ENCODE data around the gene RTL3. TPM values are rescaled to one million over a fixed set of nuclear protein-coding genes. Genes with fewer than 3 reads are reported as not detected.

RTL3 gene
- polyA plus RNA-seq, 4 donors, result 0.01 to 0.12 TPM; not detected in 2

GRCh38 chrX:78665342-78665741 lies 6.2 kb upstream of the RTL3 start:
- Histone ChIP-seq H3K4me3 (ENCODE audit: low read depth in 1 of 3, low read length in 3 of 3) (no peak overlapping the region), H3K27me3 (ENCODE audit: control insufficient read depth in 3 of 3, insufficient read depth in 3 of 3, low read length in 3 of 3) (no peaks in the 10 kb centered on the region), H3K36me3 (ENCODE audit: control insufficient read depth in 3 of 3, insufficient read depth in 2 of 3, low read depth in 1 of 3, low read length in 3 of 3) (no peaks in the 10 kb centered on the region), H3K9me3 (ENCODE audit: control insufficient read depth in 2 of 2, insufficient read depth in 1 of 2, low read depth in 1 of 2, low read length in 1 of 2) (no peaks in the 10 kb centered on the region), H3K27ac (ENCODE audit: low read depth in 1 of 3, low read length in 2 of 3) (no peak overlapping the region), H3K4me1 (ENCODE audit: control insufficient read depth in 3 of 3, insufficient read depth in 2 of 3, low read depth in 1 of 3, low read length in 2 of 3) (no peaks in the 10 kb centered on the region)
- DNase-seq (no peak), FAIRE-seq (no peak)

- WGBS, 3 donors, result 69 to 94% (median 93%) methylated on average over 3 of the region's 3 CpGs
- H3K9me3 ChIP-seq (ENCODE audit: control insufficient read depth in 2 of 2, insufficient read depth in 1 of 2, low read depth in 1 of 2, low read length in 1 of 2), result peaks cover 0 to 1% of the 10 kb centered on the region in 2 donors
- no peak for DNase-seq
- H3K4me1 ChIP-seq (ENCODE audit: control insufficient read depth in 3 of 3, insufficient read depth in 2 of 3, low read depth in 1 of 3, low read length in 2 of 3), result no peaks in the 10 kb centered on the region
- H3K4me3 ChIP-seq (ENCODE audit: low read depth in 1 of 3, low read length in 3 of 3), result no peak overlapping the region
- H3K27ac ChIP-seq (ENCODE audit: low read depth in 1 of 3, low read length in 2 of 3), result no peak overlapping the region
- no peak for FAIRE-seq
- no peaks in the 10 kb centered on the region for H3K27me3 ChIP-seq (ENCODE audit: control insufficient read depth in 3 of 3, insufficient read depth in 3 of 3, low read length in 3 of 3)
- H3K36me3 ChIP-seq (ENCODE audit: control insufficient read depth in 3 of 3, insufficient read depth in 2 of 3, low read depth in 1 of 3, low read length in 3 of 3), result no peaks in the 10 kb centered on the region
Measured at GRCh38 chrX:78661836-78662235, 2.7 kb upstream of the RTL3 start.

GRCh38 chrX:78659955-78660354 lies 827 bp upstream of the RTL3 start:
- Histone ChIP-seq H3K4me1 (ENCODE audit: control insufficient read depth in 3 of 3, insufficient read depth in 2 of 3, low read depth in 1 of 3, low read length in 2 of 3) (no peaks in the 10 kb centered on the region), H3K36me3 (ENCODE audit: control insufficient read depth in 3 of 3, insufficient read depth in 2 of 3, low read depth in 1 of 3, low read length in 3 of 3) (no peaks in the 10 kb centered on the region)
- WGBS, 3 donors, result 43 to 84% (median 43%) methylated on average over 2 of the region's 2 CpGs

GRCh38 chrX:78658414-78658813 lies 714 bp downstream of the RTL3 start:
- 74 to 91% (median 88%) methylated on average over 6 of the region's 6 CpGs for WGBS, 3 donors
- H3K4me1 ChIP-seq (ENCODE audit: control insufficient read depth in 3 of 3, insufficient read depth in 2 of 3, low read depth in 1 of 3, low read length in 2 of 3), result no peaks in the 10 kb centered on the region
- no peak for DNase-seq

More at GRCh38 chrX:78659955-78660354, 827 bp upstream of the RTL3 start:
- peaks cover 0 to 3% of the 10 kb centered on the region in 2 donors for H3K9me3 ChIP-seq (ENCODE audit: control insufficient read depth in 2 of 2, insufficient read depth in 1 of 2, low read depth in 1 of 2, low read length in 1 of 2)
- no peak for FAIRE-seq
- H3K27me3 ChIP-seq (ENCODE audit: control insufficient read depth in 3 of 3, insufficient read depth in 3 of 3, low read length in 3 of 3), result no peaks in the 10 kb centered on the region
- H3K27ac ChIP-seq (ENCODE audit: low read depth in 1 of 3, low read length in 2 of 3), result peak overlapping the region in 1 of 3 donors; percentile 4
- no peak for DNase-seq
- no peak overlapping the region for H3K4me3 ChIP-seq (ENCODE audit: low read depth in 1 of 3, low read length in 3 of 3)

GRCh38 chrX:78655642-78656041 lies 3.5 kb downstream of the RTL3 start:
- Histone ChIP-seq H3K9me3 (ENCODE audit: control insufficient read depth in 2 of 2, insufficient read depth in 1 of 2, low read depth in 1 of 2, low read length in 1 of 2) (peaks cover 0 to 3% of the 10 kb centered on the region in 2 donors), H3K27ac (ENCODE audit: low read depth in 1 of 3, low read length in 2 of 3) (no peak overlapping the region), H3K4me1 (ENCODE audit: control insufficient read depth in 3 of 3, insufficient read depth in 2 of 3, low read depth in 1 of 3, low read length in 2 of 3) (no peaks in the 10 kb centered on the region), H3K27me3 (ENCODE audit: control insufficient read depth in 3 of 3, insufficient read depth in 3 of 3, low read length in 3 of 3) (no peaks in the 10 kb centered on the region), H3K4me3 (ENCODE audit: low read depth in 1 of 3, low read length in 3 of 3) (no peak overlapping the region), H3K36me3 (ENCODE audit: control insufficient read depth in 3 of 3, insufficient read depth in 2 of 3, low read depth in 1 of 3, low read length in 3 of 3) (no peaks in the 10 kb centered on the region)
- FAIRE-seq (no peak), DNase-seq (no peak)
- 67 to 92% (median 91%) methylated on average over 1 of the region's 1 CpG for WGBS, 3 donors

More at GRCh38 chrX:78658414-78658813, 714 bp downstream of the RTL3 start:
- Histone ChIP-seq H3K4me3 (ENCODE audit: low read depth in 1 of 3, low read length in 3 of 3) (no peak overlapping the region), H3K9me3 (ENCODE audit: control insufficient read depth in 2 of 2, insufficient read depth in 1 of 2, low read depth in 1 of 2, low read length in 1 of 2) (peaks cover 0 to 3% of the 10 kb centered on the region in 2 donors), H3K36me3 (ENCODE audit: control insufficient read depth in 3 of 3, insufficient read depth in 2 of 3, low read depth in 1 of 3, low read length in 3 of 3) (no peaks in the 10 kb centered on the region), H3K27ac (ENCODE audit: low read depth in 1 of 3, low read length in 2 of 3) (no peak overlapping the region), H3K27me3 (ENCODE audit: control insufficient read depth in 3 of 3, insufficient read depth in 3 of 3, low read length in 3 of 3) (no peaks in the 10 kb centered on the region)
- no peak for FAIRE-seq

GRCh38 chrX:78653118-78653822 lies 5.9 kb downstream of the RTL3 start:
- Histone ChIP-seq H3K4me1 (ENCODE audit: control insufficient read depth in 3 of 3, insufficient read depth in 2 of 3, low read depth in 1 of 3, low read length in 2 of 3) (no peaks in the 10 kb centered on the region), H3K4me3 (ENCODE audit: low read depth in 1 of 3, low read length in 3 of 3) (no peak overlapping the region), H3K9me3 (ENCODE audit: control insufficient read depth in 2 of 2, insufficient read depth in 1 of 2, low read depth in 1 of 2, low read length in 1 of 2) (peaks cover 0 to 3% of the 10 kb centered on the region in 2 donors), H3K27ac (ENCODE audit: low read depth in 1 of 3, low read length in 2 of 3) (no peak overlapping the region), H3K36me3 (ENCODE audit: control insufficient read depth in 3 of 3, insufficient read depth in 2 of 3, low read depth in 1 of 3, low read length in 3 of 3) (no peaks in the 10 kb centered on the region), H3K27me3 (ENCODE audit: control insufficient read depth in 3 of 3, insufficient read depth in 3 of 3, low read length in 3 of 3) (no peaks in the 10 kb centered on the region)
- no peak for FAIRE-seq
- peak in 1 of 2 donors; percentile 12 for DNase-seq
- 12 to 23% (median 18%) methylated on average over 3 of the region's 3 CpGs for WGBS, 3 donors

- no peak overlapping the region for H3K27ac ChIP-seq (ENCODE audit: low read depth in 1 of 3, low read length in 2 of 3)
- FAIRE-seq (no peak), DNase-seq (peak in 1 of 2 donors; percentile 21)
- H3K4me1 ChIP-seq (ENCODE audit: control insufficient read depth in 3 of 3, insufficient read depth in 2 of 3, low read depth in 1 of 3, low read length in 2 of 3), result no peaks in the 10 kb centered on the region
- H3K4me3 ChIP-seq (ENCODE audit: low read depth in 1 of 3, low read length in 3 of 3), result no peak overlapping the region
- WGBS, 3 donors, result 53 to 69% (median 53%) methylated on average over 5 of the region's 5 CpGs
- H3K9me3 ChIP-seq (ENCODE audit: control insufficient read depth in 2 of 2, insufficient read depth in 1 of 2, low read depth in 1 of 2, low read length in 1 of 2), result peaks cover 0 to 1% of the 10 kb centered on the region in 2 donors
- no peaks in the 10 kb centered on the region for H3K27me3 ChIP-seq (ENCODE audit: control insufficient read depth in 3 of 3, insufficient read depth in 3 of 3, low read length in 3 of 3)
- no peaks in the 10 kb centered on the region for H3K36me3 ChIP-seq (ENCODE audit: control insufficient read depth in 3 of 3, insufficient read depth in 2 of 3, low read depth in 1 of 3, low read length in 3 of 3)
Measured at GRCh38 chrX:78650906-78651437, 8.2 kb downstream of the RTL3 start.

GRCh38 chrX:78643874-78644273 lies 15.3 kb downstream of the RTL3 start:
- no peaks in the 10 kb centered on the region for H3K4me1 ChIP-seq (ENCODE audit: control insufficient read depth in 3 of 3, insufficient read depth in 2 of 3, low read depth in 1 of 3, low read length in 2 of 3)
- 75 to 88% (median 86%) methylated on average over 1 of the region's 1 CpG for WGBS, 3 donors
- H3K27me3 ChIP-seq (ENCODE audit: control insufficient read depth in 3 of 3, insufficient read depth in 3 of 3, low read length in 3 of 3), result no peaks in the 10 kb centered on the region
- H3K27ac ChIP-seq (ENCODE audit: low read depth in 1 of 3, low read length in 2 of 3), result no peak overlapping the region
- H3K4me3 ChIP-seq (ENCODE audit: low read depth in 1 of 3, low read length in 3 of 3), result no peak overlapping the region
- peaks cover 0 to 3% of the 10 kb centered on the region in 2 donors for H3K9me3 ChIP-seq (ENCODE audit: control insufficient read depth in 2 of 2, insufficient read depth in 1 of 2, low read depth in 1 of 2, low read length in 1 of 2)
- FAIRE-seq (no peak), DNase-seq (no peak)
- no peaks in the 10 kb centered on the region for H3K36me3 ChIP-seq (ENCODE audit: control insufficient read depth in 3 of 3, insufficient read depth in 2 of 3, low read depth in 1 of 3, low read length in 3 of 3)

Data from small intestine (tissue), 7 donors.